Suppressor macrophage treated with lipopolysaccharide for 1 hour (primary cell): Measurements from ENCODE around the gene ZNF132.
A peak's percentile ranks its signal among the peaks of the same experiment; 100 is the strongest.
"Not testable (repeated sequence)": the region's sequence is repeated elsewhere in the genome, so short reads cannot be mapped to it uniquely, and the experiment has no call there.

Experiments used
- DNase-seq, 3 donors: peaks; one replicate each; pipeline ENCODE4 v3.0.0-alpha.2; 2020 to 2022

The ZNF132 gene

DNA sequence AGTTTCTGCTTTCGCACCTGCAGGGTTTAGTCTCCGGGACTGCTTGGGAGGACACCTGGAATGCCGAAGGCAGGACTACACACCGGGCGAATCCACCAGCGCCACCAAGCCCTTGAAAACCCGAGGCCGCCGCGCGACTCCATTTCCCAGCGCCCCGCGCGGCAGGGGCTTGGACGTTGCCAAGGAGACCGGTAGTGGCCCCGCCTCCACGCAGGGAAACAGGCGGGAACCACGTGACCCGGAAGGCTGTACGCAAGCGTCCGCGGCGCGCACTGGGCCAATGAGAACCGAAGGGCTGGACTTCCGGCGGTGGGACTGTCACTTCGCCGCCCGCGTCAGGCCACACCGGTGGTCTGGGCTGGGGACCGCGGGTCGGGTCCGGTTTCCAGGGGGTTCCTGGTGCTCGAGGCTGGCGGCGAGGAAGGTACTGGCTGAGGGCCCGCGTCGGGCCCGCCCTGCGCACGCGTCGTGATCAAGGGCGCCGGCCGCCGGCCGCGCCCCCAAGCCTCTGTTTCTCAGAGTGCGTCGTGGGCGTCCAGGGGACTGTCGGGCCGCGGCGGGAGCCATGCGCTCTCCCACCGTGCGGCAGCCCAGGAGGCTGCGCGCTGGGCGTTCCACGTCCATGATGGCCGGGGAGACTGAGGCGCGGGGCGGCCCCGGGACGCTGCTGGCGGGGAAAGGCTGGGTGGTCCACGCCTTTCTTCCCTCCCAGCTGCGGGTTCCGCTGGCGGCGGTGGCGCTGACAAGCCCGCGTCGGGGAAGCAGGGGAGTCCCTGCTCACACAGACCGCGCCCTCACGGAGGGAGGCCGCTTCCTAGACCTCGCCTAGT lies 27.0 kb upstream of the ZNF132 start, which contains the start of gene ZNF324:
ZNF324 (plus strand) TSS at position 321 of the 830 bp plus-strand sequence. CDS start 2,106 bp downstream, outside the sequence.
- peak; percentile 99 to 100 (median 100) for DNase-seq

- no peak for DNase-seq
Measured at GRCh38 chr19:58466089-58466759, 26.3 kb upstream of the ZNF132 start.

GRCh38 chr19:58460039-58460438 lies 20.1 kb upstream of the ZNF132 start:
- DNase-seq, result no peak

DNA sequence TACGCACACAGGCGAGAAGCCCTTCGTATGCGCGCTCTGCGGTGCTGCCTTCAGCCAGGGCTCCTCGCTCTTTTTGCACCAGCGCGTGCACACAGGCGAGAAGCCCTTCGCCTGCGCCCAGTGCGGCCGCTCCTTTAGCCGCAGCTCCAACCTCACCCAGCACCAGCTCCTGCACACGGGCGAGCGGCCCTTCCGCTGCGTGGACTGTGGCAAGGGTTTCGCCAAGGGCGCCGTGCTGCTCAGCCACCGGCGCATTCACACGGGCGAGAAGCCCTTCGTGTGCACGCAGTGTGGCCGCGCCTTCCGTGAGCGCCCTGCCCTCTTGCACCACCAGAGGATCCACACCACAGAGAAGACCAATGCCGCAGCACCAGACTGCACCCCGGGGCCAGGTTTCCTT lies 16.2 kb upstream of the ZNF132 start:
- DNase-seq, result no peak

DNA sequence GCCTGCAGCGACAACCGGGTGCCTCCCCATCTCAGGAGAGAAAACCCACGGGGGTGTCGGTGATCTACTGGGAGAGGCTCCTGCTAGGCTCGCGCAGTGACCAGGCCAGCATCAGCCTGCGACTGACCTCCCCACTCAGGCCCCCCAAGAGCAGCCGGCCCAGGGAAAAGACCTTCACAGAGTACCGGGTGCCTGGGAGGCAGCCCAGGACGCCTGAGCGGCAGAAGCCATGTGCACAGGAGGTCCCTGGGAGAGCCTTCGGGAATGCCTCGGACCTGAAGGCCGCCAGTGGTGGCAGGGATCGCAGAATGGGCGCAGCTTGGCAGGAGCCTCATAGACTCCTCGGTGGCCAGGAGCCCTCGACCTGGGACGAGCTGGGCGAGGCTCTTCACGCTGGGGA lies 15.4 kb upstream of the ZNF132 start:
- DNase-seq, result no peak

- no peak for DNase-seq
Measured at GRCh38 chr19:58453743-58454142, 13.8 kb upstream of the ZNF132 start.

GRCh38 chr19:58451358-58452101 lies 11.6 kb upstream of the ZNF132 start, which contains the start of gene ZNF324B:
ZNF324B (plus strand) TSS chr19:58451622; CDS start chr19:58453702, 2,080 bp downstream.
- DNase-seq, result peak; percentile 98 to 99 (median 98)

DNA sequence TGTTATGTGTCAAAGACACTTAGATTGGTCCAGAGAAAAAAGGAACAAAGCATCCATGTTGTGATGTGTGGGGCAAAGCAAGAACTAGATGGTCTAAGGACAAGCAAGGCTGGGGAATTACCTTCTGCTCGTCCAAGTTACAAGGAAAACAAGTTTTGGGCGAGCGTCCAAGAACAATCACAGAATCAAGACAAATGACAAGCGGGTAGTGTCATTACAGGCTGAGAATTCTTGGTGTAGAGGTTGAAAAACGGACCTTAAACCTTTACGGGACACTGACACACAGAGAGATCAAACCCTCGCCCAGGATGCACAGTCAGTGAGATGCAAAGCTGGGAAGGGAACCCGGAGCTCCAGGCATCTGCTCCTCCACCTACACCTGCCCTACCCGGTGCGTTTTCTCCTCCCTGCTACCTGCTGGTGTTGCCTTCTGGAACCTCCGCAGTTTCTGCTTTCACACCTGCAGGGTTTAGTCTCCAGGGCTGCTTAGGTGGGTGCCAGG lies 11.0 kb upstream of the ZNF132 start:
- no peak for DNase-seq

GRCh38 chr19:58449980-58450379 lies 10.0 kb upstream of the ZNF132 start:
- peak in 2 of 3 donors; percentile 10 to 23 for DNase-seq

DNA sequence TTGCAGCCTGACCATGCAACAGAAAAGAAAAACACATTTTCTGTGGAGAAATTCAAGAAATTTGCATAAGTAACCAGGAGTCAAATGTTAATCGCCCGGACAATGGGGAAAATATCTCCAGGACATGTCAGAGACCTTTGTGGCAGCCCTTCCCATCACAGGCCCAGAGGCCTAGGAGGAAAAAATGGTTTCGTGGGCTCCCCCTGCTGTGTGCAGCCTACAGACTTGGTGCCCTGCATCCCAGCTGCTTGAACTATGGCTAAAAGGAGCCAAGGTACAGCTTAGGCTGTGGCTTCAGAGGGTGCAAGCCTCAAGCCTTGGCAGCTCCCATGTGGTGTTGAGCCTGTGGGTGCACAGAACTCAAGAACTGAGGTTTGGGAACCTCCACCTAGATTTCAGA lies 8.9 kb upstream of the ZNF132 start:
- DNase-seq, result not testable (repeated sequence)

DNA sequence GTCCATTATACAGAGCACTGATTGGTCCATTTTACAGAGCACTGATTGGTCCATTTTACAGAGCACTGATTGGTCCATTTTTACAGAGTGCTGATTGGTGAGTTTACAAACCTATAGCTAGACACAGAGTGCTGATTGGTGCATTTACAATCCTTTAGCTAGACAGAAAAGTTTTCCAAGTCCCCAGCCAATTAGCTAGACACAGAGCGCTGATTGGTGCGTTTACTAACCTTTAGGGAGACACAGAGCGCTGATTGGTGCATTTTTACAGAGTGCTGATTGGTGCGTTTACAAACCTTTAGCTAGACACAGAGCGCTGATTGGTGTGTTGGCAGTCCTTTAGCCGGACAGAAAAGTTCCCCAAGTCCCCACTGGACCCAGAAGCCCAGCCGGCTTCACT lies 3.0 kb upstream of the ZNF132 start:
- not testable (repeated sequence) for DNase-seq

GRCh38 chr19:58440556-58440955 lies 603 bp upstream of the ZNF132 start:
- no peak for DNase-seq

- no peak for DNase-seq
Measured at GRCh38 chr19:58434217-58434616, 5.7 kb downstream of the ZNF132 start.

DNA sequence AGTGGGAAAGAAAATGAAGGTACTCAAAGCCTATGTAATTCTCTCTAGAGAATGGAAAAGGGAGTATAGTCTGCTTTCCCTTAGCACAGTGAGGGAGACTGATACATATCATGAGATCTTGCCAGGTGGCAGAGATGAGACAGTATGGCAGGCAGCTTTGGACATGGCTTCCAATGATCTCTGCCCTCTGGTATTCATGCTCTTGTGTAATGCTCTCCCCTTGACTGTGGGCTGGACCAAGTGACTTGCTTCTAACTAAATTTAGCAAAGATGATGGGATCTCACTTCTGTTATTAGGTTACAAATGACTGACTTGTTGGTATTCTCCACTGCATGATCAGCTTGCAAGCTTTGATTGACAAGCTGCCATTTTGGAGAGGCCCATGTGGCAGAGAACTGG lies 10.2 kb downstream of the ZNF132 start:
- DNase-seq, result no peak

GRCh38 chr19:58428617-58429016 lies 11.3 kb downstream of the ZNF132 start:
- no peak for DNase-seq

DNA sequence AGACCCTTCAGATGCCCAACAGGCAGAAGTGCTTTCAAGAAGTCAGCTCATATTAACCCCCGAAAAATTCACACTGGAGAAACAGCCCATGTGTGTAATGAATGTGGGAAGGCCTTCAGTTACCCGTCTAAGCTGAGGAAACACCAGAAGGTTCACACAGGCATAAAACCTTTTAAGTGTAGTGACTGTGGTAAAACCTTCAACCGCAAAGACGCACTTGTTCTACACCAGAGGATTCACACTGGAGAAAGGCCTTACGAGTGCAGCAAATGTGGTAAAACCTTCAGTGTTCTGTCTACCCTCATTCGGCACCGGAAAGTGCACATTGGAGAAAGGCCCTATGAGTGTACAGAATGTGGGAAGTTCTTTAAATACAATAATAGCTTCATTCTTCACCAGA lies 22.9 kb downstream of the ZNF132 start:
- no peak for DNase-seq

GRCh38 chr19:58416604-58417003 lies 23.3 kb downstream of the ZNF132 start:
- DNase-seq, result no peak

DNA sequence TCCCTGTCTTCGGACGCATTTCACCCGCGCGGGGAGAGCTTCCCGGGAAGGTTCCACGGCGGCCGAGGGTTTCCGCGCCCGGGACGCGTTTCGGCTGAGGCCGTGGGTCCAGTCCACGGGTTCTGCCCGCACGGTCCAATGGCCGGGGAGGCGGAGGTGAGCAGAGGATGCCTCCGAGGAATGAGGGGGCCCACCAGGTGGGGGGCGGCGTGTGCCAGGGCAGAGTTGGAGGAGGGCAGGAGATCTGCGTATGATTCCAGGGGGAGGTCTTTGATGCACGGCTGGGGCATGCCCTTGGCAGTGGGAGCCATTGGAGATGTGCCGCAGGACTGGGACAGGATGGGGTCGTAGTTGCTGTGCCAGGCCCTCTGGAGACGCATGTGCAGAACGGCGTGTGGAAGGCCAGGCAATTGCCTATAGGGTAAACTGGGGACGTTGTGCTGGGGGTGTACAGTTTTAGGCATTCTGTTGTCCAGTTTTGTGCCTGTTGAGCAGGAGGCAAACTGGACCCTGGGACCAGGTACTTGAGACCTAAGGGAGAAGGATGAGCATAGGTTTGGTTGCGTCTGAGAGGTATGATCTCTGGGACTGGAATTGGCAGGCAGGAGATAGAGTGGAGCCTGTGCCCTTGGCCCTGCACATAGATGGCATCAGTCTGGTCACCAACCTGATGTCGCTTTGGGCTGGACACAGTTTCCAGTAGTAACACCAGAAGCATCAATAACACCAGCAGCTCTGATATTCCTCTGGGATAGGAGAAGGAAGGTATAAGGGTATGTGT lies 30.8 kb downstream of the ZNF132 start:
- peak in 1 of 3 donors; percentile 42 for DNase-seq

GRCh38 chr19:58408152-58409009 lies 31.6 kb downstream of the ZNF132 start, which contains the start of gene ZNF584:
ZNF584 (plus strand) TSS chr19:58408649; CDS start chr19:58409148, 499 bp downstream.
- DNase-seq, result peak; percentile 96 to 98 (median 98)

DNA sequence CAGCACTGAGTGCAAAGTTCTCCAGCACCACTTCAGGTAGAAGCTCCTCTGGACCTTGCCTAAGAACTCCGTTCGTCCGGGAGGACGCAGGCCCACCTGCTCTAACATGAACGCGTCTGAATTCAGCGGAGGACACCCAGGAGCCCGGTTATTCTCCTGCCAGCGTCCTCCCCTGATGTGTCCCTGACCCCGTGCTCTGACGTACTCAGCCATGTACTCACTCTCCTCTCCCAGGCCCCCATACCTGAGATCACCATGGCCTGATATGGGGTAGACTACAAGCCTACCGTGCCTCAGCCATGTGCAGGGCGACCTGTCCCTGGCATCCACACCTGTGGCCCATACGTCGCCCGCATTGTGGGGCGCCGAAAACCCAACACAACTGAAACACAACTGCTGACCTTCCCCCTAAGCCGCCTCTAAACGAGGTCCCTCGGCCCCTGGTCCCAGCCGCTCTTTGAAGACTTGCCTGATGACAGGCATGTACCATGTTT lies 32.2 kb downstream of the ZNF132 start:
- peak in 1 of 3 donors; percentile 14 for DNase-seq
